KOPT-K1 (cell line): ENCODE data around the gene RPAIN.

Source experiments
- H3K27ac ChIP-seq: fragments of 200-600 bp; sonication (generic); 2 replicates; pipeline ENCODE4 v1.5.1; 2016; ENCODE audit warnings: antibody characterized with exemption, mild to moderate bottlenecking, low read depth, low read length; ENCODE audit not compliant: poor library complexity, severe bottlenecking
- H3K36me3 ChIP-seq: fragments of 200-600 bp; sonication (generic); 2 replicates; pipeline ENCODE4 v1.5.1; 2017; ENCODE audit warnings: antibody characterized with exemption, mild to moderate bottlenecking, low read length, moderate library complexity; ENCODE audit not compliant: insufficient read depth
- H3K9me3 ChIP-seq: fragments of 200-600 bp; sonication (generic); 2 replicates; pipeline ENCODE4 v1.5.1; 2017; ENCODE audit warnings: antibody characterized with exemption, low read length, mild to moderate bottlenecking; ENCODE audit not compliant: insufficient read depth, poor library complexity, severe bottlenecking

Gene RPAIN

GRCh38 chr17:5439446-5439764 lies 19.4 kb downstream of the RPAIN start:
- no peaks in the 10 kb centered on the region for H3K9me3 ChIP-seq
- peak overlapping the region; percentile 84 for H3K27ac ChIP-seq
- H3K36me3 ChIP-seq = peaks cover 80% of the 10 kb centered on the region

GRCh38 chr17:5443728-5444127 lies 23.7 kb downstream of the RPAIN start:
- Histone ChIP-seq H3K36me3 (peaks cover 85% of the 10 kb centered on the region), H3K27ac (no peak overlapping the region), H3K9me3 (no peaks in the 10 kb centered on the region)

- peaks cover 89% of the 10 kb centered on the region for H3K36me3 ChIP-seq
- no peak overlapping the region for H3K27ac ChIP-seq
- no peaks in the 10 kb centered on the region for H3K9me3 ChIP-seq
Observed at GRCh38 chr17:5444209-5444608, 24.2 kb downstream of the RPAIN start.

GRCh38 chr17:5446786-5447185 lies 26.8 kb downstream of the RPAIN start:
- Histone ChIP-seq H3K36me3 (peaks cover 97% of the 10 kb centered on the region), H3K27ac (no peak overlapping the region), H3K9me3 (no peaks in the 10 kb centered on the region)

DNA sequence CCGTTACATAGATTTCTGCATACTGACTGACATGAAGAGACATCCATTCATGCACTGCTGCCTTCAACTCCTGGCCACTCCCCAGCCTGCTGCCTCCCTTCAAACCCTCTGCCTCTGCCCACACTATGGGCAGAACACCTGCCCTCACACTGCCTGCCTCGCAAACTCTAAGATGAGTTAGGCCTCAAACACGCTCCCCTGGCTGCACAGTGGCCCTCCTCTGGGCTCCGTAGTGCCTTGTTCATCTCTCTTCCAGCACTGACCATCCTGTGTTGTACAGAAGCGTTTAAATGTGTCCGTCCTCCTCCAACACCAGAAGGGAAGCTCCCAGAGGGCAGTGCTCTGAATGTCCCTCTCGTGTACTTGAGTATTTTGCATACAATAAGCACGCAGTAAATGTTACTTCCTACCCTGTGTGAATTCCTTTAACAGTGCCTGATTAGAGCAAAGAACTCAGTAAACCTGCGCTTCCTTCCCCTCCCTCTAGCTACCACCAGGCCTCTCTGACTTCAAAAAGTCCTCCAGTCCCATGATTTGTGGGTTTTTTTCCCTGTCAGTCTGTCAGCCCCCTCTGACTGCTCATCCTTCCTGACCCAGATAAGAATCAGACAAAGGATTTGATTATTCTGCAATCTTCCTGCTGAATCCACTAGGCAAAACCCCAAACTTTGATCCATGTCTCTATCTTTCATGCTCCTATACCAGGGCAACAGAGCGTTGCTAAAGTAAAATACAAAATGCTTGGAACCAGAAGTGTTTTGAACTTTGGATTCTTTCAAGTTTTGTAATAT lies 44.9 kb downstream of the RPAIN start:
- H3K27ac ChIP-seq = no peak overlapping the region
- H3K36me3 ChIP-seq = peaks cover 39% of the 10 kb centered on the region
- no peaks in the 10 kb centered on the region for H3K9me3 ChIP-seq

DNA sequence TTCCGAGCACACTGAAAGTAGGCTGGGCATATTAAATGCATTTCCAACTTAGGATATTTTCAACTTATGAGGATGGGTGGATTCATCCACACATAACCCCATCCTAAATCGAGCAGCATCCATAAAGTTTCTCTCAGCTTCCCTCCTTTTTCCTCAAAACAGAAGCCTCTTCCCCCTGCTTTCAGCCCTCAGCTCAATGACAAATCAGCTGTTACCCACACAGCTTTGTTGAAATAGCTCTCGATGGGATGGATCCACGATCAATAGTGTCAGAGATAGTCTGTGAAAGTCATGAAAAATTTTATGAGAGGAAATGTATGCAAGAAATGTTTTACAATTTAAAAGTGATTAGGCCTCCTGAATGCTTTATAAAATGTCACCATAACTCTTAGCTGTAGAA lies 46.3 kb downstream of the RPAIN start:
- Histone ChIP-seq H3K9me3 (no peaks in the 10 kb centered on the region), H3K27ac (no peak overlapping the region), H3K36me3 (peaks cover 27% of the 10 kb centered on the region)

GRCh38 chr17:5467416-5467815 lies 47.4 kb downstream of the RPAIN start:
- Histone ChIP-seq H3K36me3 (peaks cover 27% of the 10 kb centered on the region), H3K27ac (peak overlapping the region; percentile 63), H3K9me3 (no peaks in the 10 kb centered on the region)

GRCh38 chr17:5468075-5468473 lies 48.1 kb downstream of the RPAIN start:
- H3K9me3 ChIP-seq = no peaks in the 10 kb centered on the region
- peak overlapping the region; percentile 63 for H3K27ac ChIP-seq
- peaks cover 27% of the 10 kb centered on the region for H3K36me3 ChIP-seq

- no peak overlapping the region for H3K27ac ChIP-seq
- no peaks in the 10 kb centered on the region for H3K9me3 ChIP-seq
- peaks cover 59% of the 10 kb centered on the region for H3K36me3 ChIP-seq
Observed at GRCh38 chr17:5472511-5472910, 52.5 kb downstream of the RPAIN start.

DNA sequence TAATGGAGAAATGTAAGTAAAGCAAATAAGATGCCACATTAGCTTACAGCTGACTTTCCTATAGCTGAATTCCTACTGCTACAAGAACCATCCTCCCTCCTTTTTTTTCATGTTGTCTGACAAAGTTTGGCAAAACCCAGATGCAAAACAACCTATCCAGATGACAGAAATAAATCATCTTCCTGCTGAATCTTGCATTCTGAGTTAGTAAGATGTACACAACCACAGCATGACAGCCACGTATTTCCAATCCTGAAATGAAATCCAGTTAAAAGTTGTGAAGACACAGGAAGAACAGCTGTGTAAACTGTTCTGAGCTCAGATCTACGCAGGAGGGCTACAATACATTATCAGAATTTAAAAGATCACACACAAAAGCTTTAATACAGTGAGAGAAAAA lies 53.9 kb downstream of the RPAIN start:
- H3K36me3 ChIP-seq = peaks cover 73% of the 10 kb centered on the region
- no peak overlapping the region for H3K27ac ChIP-seq
- H3K9me3 ChIP-seq = no peaks in the 10 kb centered on the region

DNA sequence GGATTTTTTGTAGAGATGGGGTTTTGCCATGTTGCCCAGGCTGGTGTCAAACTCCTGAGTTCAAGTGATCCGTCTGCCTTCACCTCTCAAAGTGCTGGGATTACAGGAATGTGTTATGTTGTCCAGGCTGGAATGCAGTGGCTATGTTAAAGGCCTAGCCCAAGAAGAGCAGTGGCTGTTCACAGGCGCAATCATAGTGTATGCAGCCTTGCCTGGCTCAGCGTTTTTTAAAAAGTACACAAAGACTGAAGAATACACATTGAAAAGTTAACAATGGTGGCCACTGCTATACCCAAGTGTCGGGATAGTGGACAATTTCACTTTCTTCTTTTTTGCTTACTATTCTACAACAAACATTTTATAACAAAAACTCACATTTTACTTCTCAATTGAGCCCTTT lies 59.0 kb downstream of the RPAIN start:
- peaks cover 96% of the 10 kb centered on the region for H3K36me3 ChIP-seq
- H3K9me3 ChIP-seq = no peaks in the 10 kb centered on the region
- H3K27ac ChIP-seq = no peak overlapping the region

DNA sequence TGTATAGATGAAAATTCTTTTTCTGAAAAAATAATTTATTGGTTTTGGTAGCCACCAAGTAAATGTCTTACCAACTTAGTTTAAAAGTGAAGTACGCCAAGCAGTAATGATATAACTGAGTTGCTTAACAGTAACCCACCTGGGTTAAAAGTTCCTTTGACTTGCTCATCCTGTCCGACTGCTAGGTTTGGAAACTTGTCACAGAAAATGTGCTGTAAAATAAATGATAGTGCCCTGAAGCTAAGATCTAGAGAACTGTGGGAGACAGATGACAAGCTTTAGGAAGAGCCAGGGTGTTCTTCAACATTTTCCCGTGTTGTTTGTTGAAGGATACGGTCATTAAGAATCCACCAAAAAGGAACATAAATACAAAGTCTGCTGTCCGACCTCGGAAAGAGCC lies 61.0 kb downstream of the RPAIN start:
- Histone ChIP-seq H3K9me3 (no peaks in the 10 kb centered on the region), H3K36me3 (peaks cover 87% of the 10 kb centered on the region), H3K27ac (no peak overlapping the region)

- Histone ChIP-seq H3K36me3 (peaks cover 83% of the 10 kb centered on the region), H3K27ac (no peak overlapping the region), H3K9me3 (no peaks in the 10 kb centered on the region)
Observed at GRCh38 chr17:5481451-5481850, 61.5 kb downstream of the RPAIN start.
